HL-60 (cell line): ENCODE data around the gene DEFB113.

Source experiments
- SPI1 ChIP-seq: IDR thresholded peaks from 2 replicates; pipeline ENCODE4 v1.6.1; 2012; ENCODE audit warnings: low read depth, mild to moderate bottlenecking, borderline replicate concordance
- TF ChIP-seq, protein P1 (sequence below): IDR thresholded peaks from one replicate; pipeline ENCODE4 v1.5.1; 2011; ENCODE audit warnings: low read length, control low read depth, inconsistent platforms; ENCODE audit not compliant: insufficient read depth

DNA sequence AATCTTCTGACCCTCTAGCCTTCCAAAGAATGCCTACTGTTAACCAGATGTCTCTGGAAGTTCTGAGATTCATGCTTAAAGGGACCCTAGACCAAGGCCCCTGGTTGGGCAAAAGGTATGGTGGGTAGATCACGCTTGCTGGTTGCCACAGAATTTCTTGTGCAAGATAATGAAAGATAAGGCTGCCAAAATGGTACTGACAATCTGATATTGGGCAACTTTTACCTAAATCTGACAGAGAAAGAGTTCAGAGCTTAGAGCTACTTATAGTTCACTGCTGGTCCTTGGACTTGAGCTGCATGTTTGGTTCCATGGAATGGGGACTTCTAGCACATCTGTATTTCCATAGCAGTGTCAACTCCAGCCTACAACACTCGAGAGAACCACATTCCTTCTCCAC lies 17.5 kb downstream of the DEFB113 start:
- TF ChIP-seq, protein P1, sequence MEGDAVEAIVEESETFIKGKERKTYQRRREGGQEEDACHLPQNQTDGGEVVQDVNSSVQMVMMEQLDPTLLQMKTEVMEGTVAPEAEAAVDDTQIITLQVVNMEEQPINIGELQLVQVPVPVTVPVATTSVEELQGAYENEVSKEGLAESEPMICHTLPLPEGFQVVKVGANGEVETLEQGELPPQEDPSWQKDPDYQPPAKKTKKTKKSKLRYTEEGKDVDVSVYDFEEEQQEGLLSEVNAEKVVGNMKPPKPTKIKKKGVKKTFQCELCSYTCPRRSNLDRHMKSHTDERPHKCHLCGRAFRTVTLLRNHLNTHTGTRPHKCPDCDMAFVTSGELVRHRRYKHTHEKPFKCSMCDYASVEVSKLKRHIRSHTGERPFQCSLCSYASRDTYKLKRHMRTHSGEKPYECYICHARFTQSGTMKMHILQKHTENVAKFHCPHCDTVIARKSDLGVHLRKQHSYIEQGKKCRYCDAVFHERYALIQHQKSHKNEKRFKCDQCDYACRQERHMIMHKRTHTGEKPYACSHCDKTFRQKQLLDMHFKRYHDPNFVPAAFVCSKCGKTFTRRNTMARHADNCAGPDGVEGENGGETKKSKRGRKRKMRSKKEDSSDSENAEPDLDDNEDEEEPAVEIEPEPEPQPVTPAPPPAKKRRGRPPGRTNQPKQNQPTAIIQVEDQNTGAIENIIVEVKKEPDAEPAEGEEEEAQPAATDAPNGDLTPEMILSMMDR = no peak
- no peak for TF ChIP-seq SPI1
